Fibroblast of skin of right biceps (primary cell): ENCODE results near the gene CTNND2.

ENCODE experiments used
- DNase-seq: peaks from one replicate; pipeline ENCODE4 v3.0.0-alpha.2; 2013

CTNND2 gene

GRCh38 chr5:10969684-10970180 lies 934.5 kb downstream of the CTNND2 start:
- no peak for DNase-seq

DNA sequence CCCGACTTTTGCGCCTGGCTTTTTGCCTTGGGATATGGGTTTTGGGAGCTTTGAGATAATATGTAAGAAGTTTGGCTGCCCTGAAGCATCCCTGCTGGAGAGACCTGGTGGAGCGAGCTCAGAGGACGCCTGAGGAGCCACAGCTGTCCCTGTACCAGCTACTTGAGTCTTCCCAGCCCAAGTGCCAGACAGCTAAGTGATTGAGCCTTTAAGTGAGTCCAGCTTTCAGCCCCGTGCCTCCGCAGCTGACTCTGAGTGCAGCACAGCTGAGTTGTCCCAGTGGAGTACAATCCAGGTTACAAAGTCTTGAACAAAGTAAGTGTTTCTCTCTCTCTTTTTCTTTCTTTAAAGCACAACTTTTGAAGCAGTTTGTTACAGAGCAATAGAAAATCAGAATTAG lies 939.4 kb downstream of the CTNND2 start:
- DNase-seq, result no peak

DNA sequence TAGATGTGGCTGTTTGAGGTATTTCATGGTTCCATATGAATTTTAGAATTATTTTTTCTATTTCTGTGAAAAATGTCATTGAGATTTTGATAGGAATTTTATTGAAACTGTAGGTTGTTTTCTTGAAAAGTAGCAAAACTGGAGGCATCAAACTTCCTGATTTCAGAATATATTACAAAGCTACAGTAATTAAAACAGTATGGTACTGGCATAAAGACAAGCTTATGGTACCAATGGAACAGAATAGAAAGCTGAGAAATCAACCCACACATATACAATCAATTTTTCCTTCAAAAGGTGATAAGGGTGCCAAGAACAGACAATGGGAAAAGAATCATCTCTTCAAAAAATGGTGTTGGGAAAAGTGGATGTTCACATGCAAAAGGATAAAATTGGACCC lies 945.5 kb downstream of the CTNND2 start:
- DNase-seq, result no peak

DNA sequence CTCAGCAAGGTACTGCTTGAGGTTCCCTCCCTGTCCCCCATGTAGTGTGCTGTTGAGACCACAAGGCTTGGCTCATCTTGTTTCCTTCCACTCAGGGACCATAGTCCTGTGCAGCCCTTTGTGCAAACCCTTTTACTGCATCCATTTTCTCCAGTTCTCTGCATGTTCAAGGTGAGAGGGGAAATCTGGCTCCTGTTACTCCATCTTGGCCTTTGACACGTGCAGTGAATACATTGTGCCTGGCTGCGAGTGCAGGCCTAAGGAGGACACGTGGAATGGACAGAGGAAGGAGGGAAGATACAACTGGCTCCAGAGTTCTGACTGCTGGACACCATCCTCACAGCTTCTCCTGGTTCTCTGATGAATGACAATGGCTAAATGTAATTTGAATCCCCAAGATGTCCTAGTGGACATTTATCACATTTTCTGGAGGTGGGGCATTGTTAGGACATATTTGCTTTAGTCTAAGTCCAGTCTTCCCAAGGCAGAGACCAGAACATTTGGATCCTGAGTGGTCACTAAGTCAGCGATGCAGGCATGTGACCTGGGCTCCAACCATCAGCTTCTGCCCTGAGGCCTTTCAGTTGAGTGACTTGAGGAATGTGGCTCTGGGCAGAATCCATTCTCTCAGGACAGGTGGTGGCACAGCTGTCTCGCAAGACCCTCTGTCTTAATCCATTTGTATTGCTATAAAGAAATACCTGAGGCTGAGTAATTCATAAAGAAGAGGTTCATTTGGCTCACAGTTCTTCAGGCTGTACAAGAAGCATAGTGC lies 954.2 kb downstream of the CTNND2 start:
- DNase-seq, result no peak

GRCh38 chr5:10946050-10946449 lies 958.2 kb downstream of the CTNND2 start:
- no peak for DNase-seq

GRCh38 chr5:10941900-10942299 lies 962.3 kb downstream of the CTNND2 start:
- DNase-seq, result no peak

DNA sequence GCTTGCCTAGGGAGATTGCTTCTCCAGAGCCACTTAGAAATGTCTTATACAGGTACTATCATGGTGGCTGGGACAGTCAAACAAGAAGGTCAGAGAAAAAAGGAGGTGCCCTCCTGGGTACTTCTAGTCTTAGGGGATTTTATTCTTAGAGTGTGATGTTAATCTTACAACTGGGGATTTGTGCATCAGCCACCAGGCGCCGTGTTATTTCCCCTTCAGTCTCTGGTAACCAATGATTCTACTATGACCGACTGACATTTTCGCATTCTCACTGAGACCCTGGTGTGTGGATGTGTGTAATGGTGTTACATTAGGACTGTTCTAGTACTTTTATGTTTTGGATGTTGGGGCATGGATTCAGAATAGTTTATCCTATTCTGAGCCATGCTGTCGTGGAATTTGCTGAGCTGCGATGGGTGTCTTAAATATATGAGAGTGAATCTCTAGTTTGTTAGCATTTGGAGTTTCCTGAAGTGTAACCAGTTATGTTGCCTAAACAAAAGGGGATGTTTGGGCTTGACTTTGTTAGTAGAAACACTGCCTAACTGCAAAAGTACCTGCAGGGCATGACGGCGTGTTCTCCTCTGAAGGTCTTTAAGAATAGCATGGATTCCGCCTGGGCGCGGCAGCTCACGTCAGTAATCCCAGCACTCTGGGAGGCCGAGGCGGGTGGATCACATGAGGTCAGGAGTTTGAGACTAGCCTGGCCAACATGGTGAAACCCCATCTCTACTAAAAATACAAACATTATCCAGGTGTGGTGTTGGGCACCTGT lies 968.0 kb downstream of the CTNND2 start:
- no peak for DNase-seq

DNA sequence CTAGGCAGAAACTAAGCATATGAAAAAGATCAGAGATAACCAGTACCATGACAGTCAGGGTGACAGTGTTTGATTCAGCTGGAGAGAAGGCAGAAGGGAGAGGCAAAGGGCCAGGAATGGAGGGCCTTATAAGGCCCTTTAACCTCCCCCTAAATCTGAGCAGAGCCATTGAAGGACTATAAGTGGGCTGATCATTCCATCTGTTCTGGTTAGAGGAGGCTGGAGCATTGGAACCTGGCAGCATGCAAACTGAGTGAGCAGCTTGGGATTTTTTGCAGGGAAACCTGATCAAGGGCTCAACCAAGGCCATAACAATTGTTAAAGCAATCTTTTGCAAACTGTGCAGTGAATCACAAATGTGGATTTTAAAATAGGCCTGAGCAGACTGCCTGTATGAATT lies 968.7 kb downstream of the CTNND2 start:
- DNase-seq, result no peak

- no peak for DNase-seq
These were observed 969.4 kb downstream of the CTNND2 start for GRCh38 chr5:10934783-10935355.

GRCh38 chr5:10933121-10933520 lies 971.1 kb downstream of the CTNND2 start:
- no peak for DNase-seq

- no peak for DNase-seq
These were observed 971.8 kb downstream of the CTNND2 start for GRCh38 chr5:10932426-10932825.

GRCh38 chr5:10927608-10928007 lies 976.6 kb downstream of the CTNND2 start:
- no peak for DNase-seq

- no peak for DNase-seq
These were observed 980.9 kb downstream of the CTNND2 start for GRCh38 chr5:10923310-10923709.
